ENCODE data around the gene SLC27A5.

- no peak for TF ChIP-seq CTCF (IDR thresholded peaks at IDR 0.05; ENCODE audit: borderline replicate concordance, extremely low read depth, low read length, poor library complexity, severe bottlenecking)
- no peak for TF ChIP-seq EZH2 (IDR thresholded peaks at IDR 0.05; ENCODE audit: borderline replicate concordance, low read depth, low read length, severe bottlenecking)
Observed at GRCh38 chr19:58551577-58552471, 40.0 kb upstream of the SLC27A5 start.

Data from DND-41 (cell line).